ENCODE measurements around the gene MYDGF.
"Not testable (repeated sequence)": the region's sequence is repeated elsewhere in the genome, so short reads cannot be mapped to it uniquely, and the experiment has no call there.

Gene MYDGF

GRCh38 chr19:4717191-4717965, 47.2 kb upstream of the MYDGF start:
- Histone ChIP-seq H3K9me2 (ENCODE audit: low read depth, low read length) (no peaks in the 10 kb centered on the region), H3K79me2 (ENCODE audit: insufficient read depth, low read length) (0 out of 2 replicates have a peak, but pooled peaks cover 2% of the 10 kb centered on the region), H3K4me3 (ENCODE audit: low read depth, low read length, poor library complexity, severe bottlenecking) (no peak overlapping the region), H3K27ac (ENCODE audit: low read depth, low read length, poor library complexity, severe bottlenecking) (no peak overlapping the region), H3K4me1 (ENCODE audit: insufficient read depth, low read length, severe bottlenecking) (peaks cover 7% of the 10 kb centered on the region), H3K4me2 (ENCODE audit: low read length) (no peak overlapping the region), H4K20me1 (ENCODE audit: insufficient read depth, low read length) (no peaks in the 10 kb centered on the region), H2AFZ (ENCODE audit: low read length) (no peak overlapping the region), H3K36me3 (ENCODE audit: insufficient read depth, low read length) (peaks cover 72% of the 10 kb centered on the region), H3F3A (ENCODE audit: insufficient read depth, low read length) (no peaks in the 10 kb centered on the region), H3K9ac (ENCODE audit: low read length) (no peak overlapping the region), H3K27me3 (ENCODE audit: insufficient read depth, low read length) (no peaks in the 10 kb centered on the region), H3K9me3 (ENCODE audit: low read length) (no peaks in the 10 kb centered on the region)
- no peak for TF ChIP-seq CTCF (IDR thresholded peaks at IDR 0.05; ENCODE audit: low read length)
- TF ChIP-seq EZH2 (IDR thresholded peaks at IDR 0.05; ENCODE audit: borderline replicate concordance, low read length) = no peak

- Histone ChIP-seq H2AFZ (ENCODE audit: low read length) (no peak overlapping the region), H3K4me2 (ENCODE audit: low read length) (no peak overlapping the region), H3K36me3 (ENCODE audit: insufficient read depth, low read length) (peaks cover 81% of the 10 kb centered on the region), H4K20me1 (ENCODE audit: insufficient read depth, low read length) (no peaks in the 10 kb centered on the region), H3K4me3 (ENCODE audit: low read depth, low read length, poor library complexity, severe bottlenecking) (no peak overlapping the region), H3K27ac (ENCODE audit: low read depth, low read length, poor library complexity, severe bottlenecking) (no peak overlapping the region), H3K9me2 (ENCODE audit: low read depth, low read length) (no peaks in the 10 kb centered on the region), H3K79me2 (ENCODE audit: insufficient read depth, low read length) (no peaks in the 10 kb centered on the region), H3K9ac (ENCODE audit: low read length) (no peak overlapping the region), H3K9me3 (ENCODE audit: low read length) (no peaks in the 10 kb centered on the region), H3K4me1 (ENCODE audit: insufficient read depth, low read length, severe bottlenecking) (no peaks in the 10 kb centered on the region), H3K27me3 (ENCODE audit: insufficient read depth, low read length) (no peaks in the 10 kb centered on the region), H3F3A (ENCODE audit: insufficient read depth, low read length) (no peaks in the 10 kb centered on the region)
- TF ChIP-seq EZH2 (IDR thresholded peaks at IDR 0.05; ENCODE audit: borderline replicate concordance, low read length) (no peak), CTCF (IDR thresholded peaks at IDR 0.05; ENCODE audit: low read length) (no peak)
Observed at GRCh38 chr19:4715529-4716221, 45.5 kb upstream of the MYDGF start.

GRCh38 chr19:4715178-4715528, 45.0 kb upstream of the MYDGF start:
- not testable (repeated sequence) for H4K20me1 ChIP-seq (ENCODE audit: insufficient read depth, low read length); H3K79me2 ChIP-seq (ENCODE audit: insufficient read depth, low read length); H3K4me1 ChIP-seq (ENCODE audit: insufficient read depth, low read length, severe bottlenecking); H3K9me2 ChIP-seq (ENCODE audit: low read depth, low read length); H2AFZ ChIP-seq (ENCODE audit: low read length); H3F3A ChIP-seq (ENCODE audit: insufficient read depth, low read length); H3K27me3 ChIP-seq (ENCODE audit: insufficient read depth, low read length); H3K4me3 ChIP-seq (ENCODE audit: low read depth, low read length, poor library complexity, severe bottlenecking); H3K27ac ChIP-seq (ENCODE audit: low read depth, low read length, poor library complexity, severe bottlenecking); H3K9me3 ChIP-seq (ENCODE audit: low read length); H3K4me2 ChIP-seq (ENCODE audit: low read length); H3K9ac ChIP-seq (ENCODE audit: low read length)
- peaks cover 82% of the 10 kb centered on the region for H3K36me3 ChIP-seq (ENCODE audit: insufficient read depth, low read length)

Data from OCI-LY1 (cell line).